Stimulated activated CD4-positive, alpha-beta T cell treated with anti-CD3 and anti-CD28 coated beads, Interleukin-12 subunit alpha, Interleukin-12 subunit beta, amount 100 ng/mL, for 24 hours (primary cell): ENCODE data around the gene TRIM47.

ENCODE experiments used
- DNase-seq, 2 experiments: peaks; one replicate each; pipeline ENCODE4 v3.0.0-alpha.2; 2020; ENCODE audit warnings: low read depth in 2 of 2

TRIM47 gene

DNA sequence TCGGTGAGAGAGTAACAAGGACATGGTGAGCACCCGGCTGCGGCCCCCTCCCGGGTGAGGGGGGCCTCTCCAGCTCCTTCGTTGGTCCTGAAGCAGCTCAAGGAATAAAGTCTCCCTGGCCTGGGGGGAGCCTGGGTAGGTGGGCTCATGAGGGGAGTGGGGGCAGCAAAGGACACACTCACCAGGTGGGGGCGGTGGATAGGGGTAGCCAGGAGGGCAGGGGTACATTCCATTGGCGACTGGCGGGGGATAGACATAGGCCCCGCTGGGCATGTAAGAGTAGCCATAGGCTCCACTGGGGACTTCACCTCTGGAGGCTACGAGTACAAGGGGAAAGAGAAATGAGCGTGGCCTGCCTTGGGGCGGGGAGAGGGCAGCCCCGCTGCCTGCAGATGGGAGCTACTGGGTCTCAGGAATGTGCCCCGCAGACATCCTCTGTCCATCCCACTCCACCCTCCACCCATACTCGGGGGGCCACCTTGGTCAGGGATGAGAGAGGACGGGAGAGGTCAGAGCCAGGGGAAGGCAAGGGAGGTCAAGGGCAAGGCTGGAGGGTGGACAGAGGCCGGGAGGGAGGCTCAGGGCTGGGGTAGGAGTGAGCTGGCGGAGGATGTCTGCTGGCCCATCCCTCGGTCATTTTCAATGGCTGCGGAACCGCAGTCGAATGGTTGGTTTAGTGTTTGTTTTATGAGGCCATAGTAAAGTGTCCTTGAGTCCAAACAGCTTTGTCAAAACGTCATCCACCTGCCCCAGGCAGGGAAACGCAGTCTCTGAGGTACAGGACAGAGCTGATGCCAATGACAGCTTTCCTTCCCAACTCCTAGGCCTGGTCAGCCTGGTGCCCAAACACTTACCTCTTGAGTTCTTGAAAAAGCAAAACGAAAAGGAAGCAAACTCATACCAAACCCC lies 30.5 kb downstream of the TRIM47 start:
- DNase-seq: no peak

DNA sequence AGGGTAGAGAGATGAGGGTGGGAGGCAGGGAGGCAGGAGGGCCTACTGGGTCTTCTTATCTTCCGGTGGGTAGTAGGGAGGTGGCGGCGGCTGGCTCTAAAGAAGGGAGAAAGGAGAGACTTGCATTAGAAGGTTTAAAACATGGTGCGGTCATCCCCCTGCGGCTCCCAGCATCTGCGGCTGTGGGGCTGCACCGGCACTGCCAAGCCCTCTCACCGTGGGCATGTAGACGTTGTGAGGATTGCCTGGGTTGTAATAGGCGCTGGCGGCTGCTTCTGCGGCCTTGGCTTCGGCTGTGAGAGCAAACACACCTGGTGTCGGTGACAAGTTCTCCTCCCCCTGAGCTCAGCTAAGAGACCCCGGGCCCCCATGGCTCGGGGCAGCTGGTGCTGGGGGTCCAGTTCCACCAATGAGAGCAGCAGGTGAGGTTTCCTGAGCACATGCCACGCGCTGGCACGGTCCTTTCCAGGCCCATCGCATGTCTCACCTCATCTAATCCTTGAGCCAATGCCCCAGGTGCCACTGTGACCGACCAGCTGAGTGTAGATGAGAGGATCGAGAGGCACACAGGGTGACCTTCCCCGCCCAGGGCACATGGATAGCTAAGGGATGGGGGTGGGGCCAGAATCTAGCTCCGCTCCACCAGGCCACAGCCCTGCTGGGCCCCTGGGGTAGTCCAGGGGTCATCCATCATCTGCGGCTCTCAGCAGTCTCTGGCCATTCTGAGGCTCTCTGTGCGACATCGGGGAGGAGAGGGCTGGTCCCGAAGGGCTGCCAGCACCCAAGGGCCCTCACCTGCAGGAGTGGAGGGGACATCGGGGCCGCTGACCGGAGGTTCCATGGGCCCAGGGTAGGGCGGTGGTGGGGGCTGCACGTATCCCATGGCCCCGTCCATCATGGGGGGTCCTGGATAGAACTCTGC lies 31.4 kb downstream of the TRIM47 start:
- no peak for DNase-seq

DNA sequence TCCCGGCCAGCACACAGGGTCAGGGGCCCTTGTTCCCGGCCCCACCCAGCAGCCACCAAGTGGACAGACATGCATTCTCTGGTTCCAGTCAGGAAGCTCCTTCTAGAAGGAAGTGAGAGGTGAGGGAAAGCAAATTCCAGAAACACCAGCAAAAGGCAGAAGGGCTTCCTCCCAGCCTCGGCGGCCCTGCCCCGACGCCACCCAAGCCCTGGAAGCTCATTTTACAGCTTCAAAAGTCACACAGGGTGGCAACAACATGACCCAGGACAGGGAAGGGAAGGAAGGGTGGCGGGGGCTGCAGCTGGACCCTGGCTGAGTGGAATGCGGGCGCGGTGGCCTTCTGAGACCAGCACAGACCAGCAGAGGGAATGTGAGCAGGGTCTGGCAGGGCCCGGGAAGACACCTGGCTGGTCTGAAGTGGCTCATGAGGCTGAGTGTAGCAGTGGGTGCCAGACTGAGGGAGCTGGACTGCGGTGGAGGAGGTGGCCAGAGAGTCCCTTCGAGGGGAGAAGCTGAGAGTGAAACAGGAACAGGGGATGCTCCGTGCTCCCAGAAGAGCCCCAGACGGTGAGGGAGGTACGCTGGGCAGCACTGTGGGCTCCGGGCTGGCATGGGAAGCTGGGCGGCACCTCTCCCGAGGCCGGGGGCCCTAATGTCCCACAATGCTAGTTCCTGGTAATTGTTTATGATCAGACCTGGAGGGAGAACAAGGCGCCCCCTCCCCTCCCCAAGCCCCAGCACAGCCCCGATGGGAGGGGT lies 32.3 kb downstream of the TRIM47 start:
- DNase-seq: no peak

DNA sequence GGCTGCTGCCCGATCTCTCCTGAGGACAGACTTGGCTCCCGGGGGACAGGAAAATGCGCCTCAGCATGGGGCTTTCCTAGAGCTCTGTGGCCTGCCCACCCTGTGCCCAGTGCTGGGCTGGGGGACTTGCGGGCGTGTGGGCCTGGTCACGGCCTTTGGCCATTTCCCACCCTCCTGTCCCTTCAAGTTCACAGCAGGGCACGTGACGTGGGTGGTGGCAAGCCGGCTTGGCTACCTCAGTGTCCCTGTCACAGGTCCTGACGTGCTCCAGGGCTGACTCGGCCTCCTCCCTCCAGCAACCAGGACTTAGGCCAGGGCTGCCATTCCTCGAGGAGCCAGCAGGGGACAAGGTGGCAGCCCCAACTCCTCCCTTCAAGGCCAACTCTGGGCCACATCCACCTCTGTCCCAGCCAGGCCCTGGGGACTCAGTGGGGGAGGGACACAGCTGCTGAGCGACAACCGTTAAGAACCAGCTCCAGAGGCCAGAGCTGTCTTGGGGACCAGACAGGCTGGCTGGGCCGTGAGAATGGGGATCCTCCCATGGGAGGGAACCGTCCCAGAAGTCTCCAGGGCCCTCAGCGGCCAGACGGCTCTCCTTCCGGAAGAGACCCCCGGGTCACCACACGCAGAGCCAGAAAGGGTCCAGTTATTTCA lies 33.2 kb downstream of the TRIM47 start:
- peak in 1 of 2 experiments; percentile 69 for DNase-seq

DNA sequence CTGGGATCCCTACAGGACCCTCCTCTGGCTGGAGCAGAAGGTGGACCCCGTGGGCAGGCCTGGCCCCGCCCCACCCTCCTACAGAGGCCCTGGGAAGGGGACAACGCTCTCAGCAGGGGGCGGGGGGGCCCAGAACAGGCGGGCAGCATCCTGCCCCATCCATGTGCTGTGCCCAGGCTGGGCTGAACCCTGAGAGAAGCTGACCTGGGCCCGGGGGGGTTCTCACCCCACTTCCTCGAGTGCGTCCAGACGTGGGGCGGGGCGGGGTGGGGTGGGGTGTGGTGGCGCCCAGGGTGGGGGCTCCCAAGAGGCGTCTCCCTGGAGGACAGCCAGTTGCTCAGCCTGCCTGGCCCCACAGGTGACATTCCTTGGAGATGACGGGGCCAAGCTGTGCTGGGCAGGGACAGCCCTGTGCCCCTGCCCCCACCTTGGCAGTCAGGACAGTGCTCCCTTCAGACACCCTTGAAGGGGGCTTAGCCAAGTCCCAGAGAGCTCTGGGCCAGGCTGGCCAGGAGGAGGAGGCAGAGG lies 33.8 kb downstream of the TRIM47 start:
- DNase-seq: no peak

DNA sequence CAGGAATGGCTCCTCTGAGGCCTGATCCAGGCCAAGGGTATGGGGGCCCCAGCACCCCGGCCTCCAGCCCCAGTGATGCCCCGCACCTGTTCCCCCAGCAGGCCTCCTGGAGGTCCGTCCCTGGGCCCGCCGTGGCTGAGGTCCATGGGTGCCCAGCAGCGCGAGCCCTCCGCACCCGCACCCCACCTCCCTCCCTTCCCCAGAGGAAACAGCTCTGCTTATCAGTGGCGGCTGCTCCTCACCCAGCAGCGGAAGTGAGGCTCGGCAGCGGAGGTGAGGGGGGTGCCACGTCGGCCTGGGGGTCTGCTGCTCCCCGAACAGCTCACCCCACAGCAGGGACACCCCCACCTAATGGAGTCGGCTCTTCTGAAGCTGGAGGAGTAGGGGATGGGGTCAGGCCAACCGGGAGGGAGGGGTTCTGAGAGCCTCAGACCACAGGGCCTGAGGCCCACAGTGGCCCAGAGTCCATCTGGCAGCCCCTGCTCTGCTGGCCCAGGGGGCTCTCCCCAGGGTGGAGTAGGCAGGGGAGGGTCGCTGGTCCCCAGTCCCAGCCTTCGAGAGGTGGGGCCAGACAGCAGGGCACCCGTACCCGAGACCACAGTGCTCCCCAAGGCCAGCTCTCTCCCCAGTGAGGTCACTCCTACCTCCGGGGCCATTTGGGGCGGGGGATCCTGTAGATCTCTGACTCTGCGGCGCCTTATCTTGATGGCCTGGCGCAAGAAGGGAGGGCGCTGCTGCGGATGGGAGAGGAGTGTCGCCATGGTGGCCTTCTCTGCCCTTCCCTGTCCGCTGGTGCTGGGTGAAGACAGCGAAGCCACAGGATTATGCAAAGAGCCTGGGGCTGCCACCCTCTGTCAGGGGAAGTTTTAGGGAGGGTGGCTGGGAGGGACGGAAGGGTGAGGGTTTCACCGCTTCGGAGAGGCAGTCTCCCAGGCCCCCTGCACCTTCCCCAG lies 34.5 kb downstream of the TRIM47 start, which contains the start of gene UNC13D:
Gene UNC13D (minus strand): TSS at position 828 of the 953 bp plus-strand sequence. CDS start 67 bp downstream, at position 761.
- DNase-seq: peak; percentile 39 to 49

DNA sequence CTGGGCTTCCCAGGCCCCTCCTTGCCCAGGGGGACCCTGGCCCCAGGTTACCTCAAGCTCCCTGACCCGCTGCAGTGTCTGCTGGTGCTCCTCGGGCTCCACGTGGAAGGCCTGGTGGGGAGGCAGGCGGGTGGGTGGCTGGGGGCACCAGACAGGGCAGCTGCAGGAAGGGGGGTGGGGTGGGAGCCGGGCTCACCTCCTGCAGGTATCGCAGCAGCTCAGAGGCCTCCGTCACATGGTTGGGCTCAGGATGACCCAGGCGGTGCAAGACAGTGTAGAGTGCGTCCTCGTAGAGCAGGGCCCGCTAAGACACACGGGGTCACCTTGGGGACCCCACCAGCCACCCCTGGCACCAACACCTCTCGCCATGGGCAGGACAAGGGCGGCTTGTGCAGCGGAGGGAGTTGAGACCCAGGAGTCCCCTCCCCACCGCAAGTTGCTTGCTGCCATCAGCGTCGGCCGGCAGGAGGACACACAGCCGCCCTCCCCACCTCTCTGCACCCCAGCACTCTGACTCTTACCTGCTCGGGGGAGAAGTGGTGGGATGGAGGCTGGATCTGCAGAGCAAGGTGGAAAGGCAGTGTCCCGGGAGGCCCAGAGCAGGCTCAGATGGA lies 35.3 kb downstream of the TRIM47 start:
- peak in 1 of 2 experiments; percentile 26 for DNase-seq

DNA sequence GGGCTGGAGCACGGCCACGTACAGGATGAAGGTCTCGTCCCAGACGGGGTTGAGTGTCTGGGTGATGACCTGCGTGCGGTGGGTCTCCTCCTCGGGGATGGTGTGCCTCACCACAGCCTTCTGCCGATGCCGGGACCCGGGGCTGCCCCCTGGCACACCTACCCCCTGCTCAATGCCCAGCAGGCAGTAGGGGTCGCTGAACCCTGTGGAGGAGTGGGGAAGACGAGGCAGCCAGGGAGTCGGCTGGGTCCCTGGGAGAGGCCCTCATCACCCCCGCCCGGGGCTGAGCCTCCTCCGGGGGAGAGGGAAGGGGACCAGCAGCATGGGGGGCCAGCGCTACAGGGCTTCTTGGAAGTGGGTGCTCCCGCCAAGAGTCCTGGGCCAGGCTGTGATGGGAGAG lies 36.0 kb downstream of the TRIM47 start:
- DNase-seq: no peak

DNA sequence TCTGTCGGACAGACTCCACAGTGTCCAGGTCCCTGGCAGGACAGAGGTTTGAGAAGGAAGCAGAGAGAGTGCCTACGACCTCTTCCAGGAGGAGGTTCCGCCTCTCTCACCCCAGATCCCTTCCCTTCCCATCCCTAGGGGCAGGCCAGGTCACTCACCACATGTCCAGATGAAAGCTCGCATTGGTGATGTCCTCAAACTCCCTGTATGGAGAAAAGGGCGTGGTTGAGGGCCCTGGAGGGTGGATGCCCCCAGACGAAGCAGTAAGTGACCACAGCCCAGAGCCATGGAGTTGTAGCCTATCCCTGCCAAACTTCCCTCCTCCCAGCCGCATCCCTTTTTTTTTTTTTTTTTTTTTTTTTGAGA lies 37.6 kb downstream of the TRIM47 start:
- no peak for DNase-seq

DNA sequence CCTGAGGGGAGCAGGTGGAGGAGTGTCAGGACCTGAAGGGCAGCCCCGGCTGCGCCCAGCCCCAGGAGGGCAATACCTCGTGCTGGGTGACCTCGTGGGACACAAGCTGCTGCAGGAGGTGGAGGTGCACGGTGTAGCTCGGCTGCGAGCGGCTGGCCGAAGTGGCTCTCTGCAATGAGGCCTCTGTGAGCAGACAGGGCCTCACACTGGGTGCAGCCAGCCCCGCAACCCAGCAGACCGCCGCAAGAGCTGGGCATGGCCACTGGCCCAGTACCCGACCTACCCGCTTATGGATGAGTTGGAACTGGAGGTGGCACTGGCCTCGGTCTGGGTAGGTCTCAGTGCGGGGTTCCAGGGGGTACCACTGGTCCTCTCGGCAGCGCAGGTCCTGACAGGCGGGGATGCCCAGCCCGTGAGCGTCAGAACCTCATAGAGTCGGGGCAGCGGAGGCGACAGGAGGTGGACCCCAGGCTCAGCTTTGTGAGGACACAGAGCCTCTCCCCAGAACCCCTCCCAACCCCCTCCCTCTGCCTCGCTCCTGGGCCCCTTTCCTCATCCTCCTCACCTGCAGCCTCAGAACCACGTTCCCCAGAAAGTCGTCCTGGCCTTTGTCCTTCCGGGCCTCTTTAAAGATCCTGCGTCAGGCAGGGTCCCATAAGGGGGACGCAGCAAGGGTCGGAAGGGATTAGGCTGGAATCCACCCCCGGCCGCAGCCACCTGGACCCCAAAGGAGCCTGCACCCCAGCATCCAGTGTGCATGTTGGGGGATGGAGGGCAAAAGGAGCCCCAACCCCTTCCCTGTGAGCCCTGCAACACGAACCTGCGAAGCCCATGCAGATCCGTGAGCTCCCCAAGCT lies 38.2 kb downstream of the TRIM47 start:
- no peak for DNase-seq

DNA sequence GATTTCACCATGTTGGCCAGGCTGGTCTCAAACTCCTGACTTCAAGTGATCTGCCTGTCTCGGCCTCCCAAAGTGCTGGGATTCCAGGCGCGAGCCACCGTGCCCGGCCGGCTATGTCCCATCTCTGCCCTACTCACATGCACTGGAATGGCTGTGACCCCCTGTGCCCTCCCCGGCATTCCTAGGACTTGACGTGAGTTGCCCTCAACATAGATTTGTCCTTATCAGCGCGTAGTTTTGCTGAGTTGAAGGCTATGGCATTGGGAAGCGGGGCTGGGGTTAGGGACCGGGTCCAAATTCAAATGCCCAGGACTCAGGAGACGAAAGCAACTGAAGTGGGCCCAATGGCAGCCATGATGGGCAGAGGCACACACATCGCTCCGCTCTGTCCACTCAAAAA lies 40.0 kb downstream of the TRIM47 start:
- no peak for DNase-seq

DNA sequence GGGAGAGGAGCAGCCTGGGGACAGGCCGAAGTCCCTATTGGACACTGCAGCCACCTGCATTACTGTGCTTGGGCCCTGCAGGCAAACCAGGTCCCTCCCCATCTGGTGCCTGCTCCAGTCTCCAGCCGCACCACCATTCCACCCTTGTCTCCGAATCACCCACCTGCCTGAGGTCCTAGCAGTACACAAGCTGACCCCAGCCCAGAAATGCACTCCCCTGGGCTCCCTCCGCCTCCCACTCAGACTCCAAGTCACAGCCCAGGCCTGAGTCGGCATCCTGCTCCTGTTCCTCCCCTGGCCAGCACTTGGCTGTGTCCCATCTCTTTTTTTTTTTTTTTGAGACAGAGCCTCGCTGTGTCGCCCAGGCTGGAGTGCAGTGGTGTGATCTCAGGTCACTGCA lies 40.5 kb downstream of the TRIM47 start:
- DNase-seq: no peak

DNA sequence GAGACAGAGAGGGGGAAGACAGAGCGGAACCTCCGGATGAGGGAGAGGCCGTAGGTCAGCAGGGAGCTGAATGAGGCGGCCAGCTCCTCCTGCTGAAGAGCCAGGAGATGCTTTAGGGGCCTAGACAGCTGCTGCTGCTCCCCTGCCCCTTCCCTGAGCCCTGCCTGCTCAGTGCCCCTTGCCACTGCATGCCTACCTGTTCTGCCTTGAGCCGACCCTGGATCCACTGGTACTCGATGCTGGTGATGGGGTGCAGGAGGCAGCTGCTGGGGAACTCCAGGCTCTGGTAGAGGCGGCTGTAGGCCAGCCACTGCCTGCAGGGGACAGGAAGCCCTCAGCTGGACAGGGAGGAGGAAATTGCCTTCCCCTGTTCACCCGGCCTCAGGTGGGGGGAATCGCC lies 41.8 kb downstream of the TRIM47 start:
- DNase-seq: no peak

DNA sequence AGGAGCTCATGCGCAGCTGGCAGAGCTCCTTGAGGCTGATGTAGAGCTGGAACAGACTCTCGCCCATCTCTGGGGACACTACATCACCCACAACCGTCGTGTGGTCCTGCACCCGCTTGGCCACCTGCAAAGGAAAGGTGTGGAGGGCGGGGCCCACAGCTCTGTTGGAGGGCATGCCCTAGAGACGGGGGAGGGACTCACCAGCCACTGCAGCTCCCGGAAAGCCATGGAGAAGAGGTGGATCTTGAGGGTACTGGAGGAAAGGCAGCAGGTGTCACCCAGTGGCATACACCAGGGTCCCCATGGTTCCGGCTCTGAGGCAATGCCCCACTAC lies 42.8 kb downstream of the TRIM47 start:
- no peak for DNase-seq

DNA sequence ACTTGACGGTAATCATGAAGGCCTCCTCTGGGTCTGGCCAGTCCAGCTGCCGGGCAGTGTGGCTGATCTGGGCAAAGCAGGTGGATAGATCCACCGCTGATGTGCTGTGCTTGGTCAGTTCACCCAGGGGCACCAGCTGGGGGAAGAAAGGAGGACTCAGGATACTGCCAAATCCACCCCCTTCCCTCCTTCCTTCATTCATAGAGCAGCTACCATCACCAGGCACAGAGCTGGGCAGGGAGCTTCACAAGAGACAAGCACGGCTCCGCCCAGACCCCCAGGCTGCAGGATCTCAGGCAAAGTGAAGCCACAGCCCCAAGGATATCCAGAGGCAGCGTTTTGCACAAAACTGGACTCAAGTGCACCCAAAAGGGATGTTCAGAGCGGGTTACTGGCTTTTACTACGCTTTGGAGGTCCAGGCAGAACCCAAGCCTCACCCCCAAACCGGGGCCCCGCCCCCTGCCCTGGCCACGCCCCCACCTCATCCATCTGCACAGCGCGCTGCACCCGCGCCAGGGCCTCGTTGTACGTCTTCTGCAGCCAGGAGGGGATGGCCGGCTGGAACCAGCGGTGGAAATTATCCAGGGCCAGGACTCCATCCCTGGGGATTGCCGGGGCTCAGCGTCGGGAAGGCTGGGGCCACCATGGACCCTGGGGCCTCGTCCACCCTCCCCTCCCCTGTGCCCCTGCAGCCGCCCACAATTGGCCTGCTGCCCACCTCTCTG lies 43.3 kb downstream of the TRIM47 start:
- DNase-seq: no peak

DNA sequence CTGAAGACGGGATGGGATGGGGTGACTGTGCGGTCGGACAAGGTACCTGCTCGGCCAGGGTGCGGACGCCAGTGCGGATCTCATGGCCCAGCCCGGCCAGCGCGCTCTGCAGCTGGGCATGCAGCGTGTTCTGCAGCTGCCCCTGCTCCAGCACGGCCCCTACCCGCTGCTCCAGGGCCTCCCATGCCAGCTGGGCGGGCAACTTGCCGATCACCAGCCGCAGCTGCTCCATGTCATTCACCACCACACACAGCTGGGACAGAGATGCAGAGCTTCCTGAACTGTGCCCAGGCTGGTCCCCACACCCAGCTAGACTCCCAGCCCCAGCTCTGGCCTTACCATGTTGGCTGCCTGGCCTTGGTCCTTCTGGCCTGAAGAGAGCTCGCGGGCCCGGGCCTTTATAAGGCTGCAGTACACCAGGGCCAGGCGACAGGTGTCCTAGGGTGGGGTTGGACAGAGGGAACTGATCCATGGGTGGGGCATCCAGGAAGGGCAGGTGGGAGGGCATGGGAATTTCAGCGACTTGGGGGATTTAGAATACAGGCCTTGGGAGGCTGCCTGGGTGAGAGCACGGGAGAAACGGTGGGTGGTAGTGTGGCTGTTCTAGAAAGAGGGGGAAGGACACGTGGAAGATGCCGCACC lies 44.0 kb downstream of the TRIM47 start:
- DNase-seq: no peak

DNA sequence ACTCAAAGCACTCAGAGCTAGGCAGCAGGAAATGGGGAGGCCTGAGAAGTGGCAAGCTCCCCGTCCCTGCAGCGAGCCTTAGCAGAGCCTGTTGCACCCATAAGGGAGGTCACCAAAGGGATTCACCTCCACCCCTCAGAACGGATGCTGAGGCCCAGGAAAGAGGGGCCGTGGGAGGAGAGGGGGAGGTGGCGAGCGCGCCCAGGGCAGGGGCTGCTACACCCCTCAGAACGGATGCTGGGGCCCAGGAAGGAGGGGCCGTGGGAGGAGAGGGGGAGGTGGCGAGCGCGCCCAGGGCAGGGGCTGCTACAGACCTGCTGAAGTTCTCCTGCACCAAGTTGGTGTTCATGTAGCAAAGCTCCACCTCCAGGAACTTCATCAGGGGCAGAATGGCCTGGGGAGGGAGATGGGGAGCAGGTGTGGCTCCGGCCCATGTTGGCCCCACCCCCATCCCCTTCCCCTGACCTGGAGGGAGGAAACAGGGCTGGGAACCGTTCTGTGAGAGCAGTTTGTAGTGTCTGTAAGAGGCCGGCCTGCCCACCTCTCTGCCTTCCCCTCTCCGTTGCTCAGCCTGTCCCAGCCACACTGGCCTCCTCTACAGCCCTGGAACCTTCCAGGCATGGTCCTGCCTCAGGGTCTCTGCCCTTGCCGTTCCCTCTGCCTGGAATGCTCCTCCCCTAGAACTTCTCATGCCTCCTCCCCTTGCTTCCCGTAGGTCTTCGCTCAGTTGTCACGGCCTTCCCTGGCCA lies 45.6 kb downstream of the TRIM47 start:
- no peak for DNase-seq
